Thoracic aorta (tissue), 2 donors: ENCODE data around the gene CMTM4. TPM values are rescaled to one million over a fixed set of nuclear protein-coding genes. Genes with fewer than 3 reads are reported as not detected.
A peak's percentile ranks its signal among the peaks of the same experiment; 100 is the strongest.

Experiments used
- ATAC-seq: fragments of 150-250 bp; one replicate; pipeline ENCODE4 v1.8.0; 2017; ENCODE audit warnings: low read depth; ENCODE audit not compliant: insufficient number of reproducible peaks, low FRiP score
- DNase-seq: peaks from one replicate; pipeline ENCODE4 v3.0.0-alpha.2; 2020; ENCODE audit warnings: low spot score
- H3K27ac ChIP-seq, 2 donors: fragments of 200-600 bp; sonication (generic); 1 replicate in 1 of 2; 2 replicates in 1 of 2; pipeline ENCODE4 v1.5.1; 2016; ENCODE audit warnings: mild to moderate bottlenecking in 2 of 2, moderate library complexity in 2 of 2
- H3K27me3 ChIP-seq: fragments of 200-600 bp; sonication (generic); replicated peaks from 2 replicates; pipeline ENCODE4 v1.6.0; 2016; ENCODE audit warnings: mild to moderate bottlenecking; ENCODE audit not compliant: insufficient read depth
- H3K36me3 ChIP-seq: fragments of 200-600 bp; sonication (generic); one replicate; pipeline ENCODE4 v1.5.1; 2016
- H3K4me1 ChIP-seq, 2 donors: fragments of 200-600 bp; sonication (generic); 1 replicate in 1 of 2; 2 replicates in 1 of 2; pipeline versions ENCODE4 v1.5.1 to v1.6.0; 2016; ENCODE audit warnings: low read depth in 2 of 2, mild to moderate bottlenecking in 1 of 2; ENCODE audit not compliant: control insufficient read depth in 1 of 2
- H3K4me3 ChIP-seq: fragments of 200-600 bp; sonication (generic); 2 replicates; pipeline ENCODE4 v1.5.1; 2016; ENCODE audit warnings: mild to moderate bottlenecking
- H3K9me3 ChIP-seq: fragments of 200-600 bp; sonication (generic); 2 replicates; pipeline ENCODE4 v1.5.1; 2016
- CTCF ChIP-seq: fragments of 200-600 bp; sonication (generic); IDR thresholded peaks from one replicate; pipeline ENCODE4 v1.5.1; 2019; ENCODE audit warnings: antibody characterized with exemption
- total RNA-seq, 2 donors: library from RNA; depleted of rRNA; stranded (reverse); fragments of >200 nt; gene quantifications; one replicate each; pipeline versions ENCODE4 v1.1.0 to v1.2.3, GENCODE V29; 2016

The CMTM4 gene
- total RNA-seq, 2 donors from 2014 or later = 12.0 to 25.7 TPM

GRCh38 chr16:66711581-66711980 lies 15.0 kb upstream of the CMTM4 start:
- no peak for TF ChIP-seq CTCF
- Histone ChIP-seq H3K27ac (no peak overlapping the region), H3K36me3 (no peaks in the 10 kb centered on the region), H3K4me1 (peaks cover 4 to 13% of the 10 kb centered on the region in 2 donors), H3K9me3 (no peaks in the 10 kb centered on the region), H3K27me3 (no peaks in the 10 kb centered on the region), H3K4me3 (no peak overlapping the region)
- ATAC-seq (no peak), DNase-seq (no peak)

- no peak for TF ChIP-seq CTCF
- no peak for DNase-seq
- Histone ChIP-seq H3K27ac (peak overlapping the region; percentile 74 to 79), H3K9me3 (no peaks in the 10 kb centered on the region), H3K27me3 (no peaks in the 10 kb centered on the region), H3K4me3 (peak overlapping the region; percentile 46), H3K4me1 (peaks cover 20 to 37% of the 10 kb centered on the region in 2 donors), H3K36me3 (no peaks in the 10 kb centered on the region)
- ATAC-seq = no peak
Observed at GRCh38 chr16:66706506-66706880, 9.9 kb upstream of the CMTM4 start.

GRCh38 chr16:66705790-66706505 lies 9.4 kb upstream of the CMTM4 start:
- Histone ChIP-seq H3K27me3 (no peaks in the 10 kb centered on the region), H3K4me3 (peak overlapping the region; percentile 46), H3K4me1 (peaks cover 20 to 37% of the 10 kb centered on the region in 2 donors), H3K36me3 (no peaks in the 10 kb centered on the region), H3K9me3 (no peaks in the 10 kb centered on the region), H3K27ac (peak overlapping the region; percentile 74 to 79)
- no peak for ATAC-seq
- peak; percentile 25 for DNase-seq
- no peak for TF ChIP-seq CTCF

- Histone ChIP-seq H3K9me3 (no peaks in the 10 kb centered on the region), H3K36me3 (no peaks in the 10 kb centered on the region), H3K4me3 (peak overlapping the region; percentile 25), H3K4me1 (peaks cover 20 to 37% of the 10 kb centered on the region in 2 donors), H3K27me3 (no peaks in the 10 kb centered on the region), H3K27ac (peak overlapping the region in 1 of 2 donors; percentile 38)
- DNase-seq (no peak), ATAC-seq (no peak)
- no peak for TF ChIP-seq CTCF
Observed at GRCh38 chr16:66703406-66704215, 7.1 kb upstream of the CMTM4 start.

- Histone ChIP-seq H3K4me3 (no peak overlapping the region), H3K36me3 (no peaks in the 10 kb centered on the region), H3K9me3 (no peaks in the 10 kb centered on the region), H3K27ac (no peak overlapping the region), H3K27me3 (no peaks in the 10 kb centered on the region), H3K4me1 (peaks cover 23 to 27% of the 10 kb centered on the region in 2 donors)
- no peak for DNase-seq
- no peak for ATAC-seq
- no peak for TF ChIP-seq CTCF
Observed at GRCh38 chr16:66701516-66701915, 5.0 kb upstream of the CMTM4 start.
